ENCODE results near the gene NRG3. TPM values are rescaled to one million over a fixed set of nuclear protein-coding genes. Genes with fewer than 3 reads are reported as not detected.

NRG3 gene
- total RNA-seq, 2 experiments from 2014 or later, result not detected

DNA sequence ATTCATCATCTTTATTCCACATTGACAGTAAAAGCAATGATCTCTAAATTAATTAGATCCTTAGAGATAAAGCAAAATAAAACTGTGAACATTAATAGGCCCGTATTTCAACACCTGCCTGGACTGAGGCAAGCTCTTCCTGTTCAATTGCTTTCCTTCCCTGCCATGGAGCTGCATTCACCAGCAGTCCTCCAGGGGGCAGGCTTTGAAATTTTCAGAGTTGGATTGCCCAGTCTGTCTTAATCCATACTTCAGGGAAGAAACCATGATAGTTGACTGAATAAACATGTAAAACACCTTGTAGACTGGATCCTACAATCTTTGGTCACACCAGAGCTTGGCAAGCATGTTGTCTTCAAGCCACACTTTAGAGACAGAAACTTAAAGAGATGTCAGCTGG, 936.6 kb downstream of the NRG3 start:
- POLR2A ChIA-PET, result no interaction called here
- Mint-ChIP-seq H3K27ac (no peak overlapping the region), H3K27me3 (no peaks in the 10 kb centered on the region), H3K4me3 (no peak overlapping the region), H3K36me3 (no peaks in the 10 kb centered on the region), H3K4me1 (no peaks in the 10 kb centered on the region), H3K9me3 (peaks cover 4% of the 10 kb centered on the region)
- no peak for ATAC-seq (ENCODE audit: low read depth)
- DNase-seq, result no peak

DNA sequence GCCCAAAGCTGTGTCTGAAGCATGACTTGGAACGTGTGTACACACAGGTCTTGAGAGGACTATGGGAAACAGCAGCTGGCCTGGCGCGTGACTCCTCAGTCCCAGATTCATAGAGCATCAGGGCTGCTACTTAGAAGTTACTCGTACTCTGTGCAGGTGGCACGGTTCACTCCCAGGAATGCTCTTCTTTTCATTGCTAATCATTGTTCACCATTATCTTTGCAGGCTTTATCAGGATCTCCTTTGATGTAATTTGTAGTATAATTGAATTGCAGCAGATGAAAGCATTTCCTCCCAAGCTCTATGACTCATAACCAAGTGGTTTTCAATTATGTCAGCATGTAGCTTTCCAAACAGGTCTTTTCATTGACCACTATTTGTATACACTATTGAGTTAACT, 938.9 kb downstream of the NRG3 start:
- Mint-ChIP-seq H3K9me3 (peaks cover 4% of the 10 kb centered on the region), H3K36me3 (no peaks in the 10 kb centered on the region), H3K4me3 (no peak overlapping the region), H3K4me1 (no peaks in the 10 kb centered on the region), H3K27me3 (no peaks in the 10 kb centered on the region), H3K27ac (no peak overlapping the region)
- ATAC-seq (ENCODE audit: low read depth) (no peak), DNase-seq (no peak)
- POLR2A ChIA-PET, result no interaction called here

DNA sequence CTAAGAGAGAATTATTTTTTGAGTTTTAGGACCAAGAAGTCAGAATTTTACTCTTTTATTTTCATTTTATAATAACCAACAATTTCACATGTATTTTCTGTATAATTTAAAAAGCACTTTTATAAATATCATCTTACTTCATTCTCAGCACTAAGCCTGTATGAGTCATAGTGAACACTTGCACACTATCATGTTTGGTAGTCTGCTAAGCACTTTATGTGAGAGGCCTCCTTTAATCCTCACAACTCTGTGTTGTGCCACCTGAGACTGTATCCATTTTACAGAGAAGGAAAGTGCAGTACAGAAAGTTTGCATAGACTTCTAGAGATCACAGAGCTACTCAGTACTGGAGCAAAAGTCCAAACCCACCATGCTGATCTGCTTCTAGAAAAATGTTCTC, 939.6 kb downstream of the NRG3 start:
- DNase-seq (no peak), ATAC-seq (ENCODE audit: low read depth) (no peak)

DNA sequence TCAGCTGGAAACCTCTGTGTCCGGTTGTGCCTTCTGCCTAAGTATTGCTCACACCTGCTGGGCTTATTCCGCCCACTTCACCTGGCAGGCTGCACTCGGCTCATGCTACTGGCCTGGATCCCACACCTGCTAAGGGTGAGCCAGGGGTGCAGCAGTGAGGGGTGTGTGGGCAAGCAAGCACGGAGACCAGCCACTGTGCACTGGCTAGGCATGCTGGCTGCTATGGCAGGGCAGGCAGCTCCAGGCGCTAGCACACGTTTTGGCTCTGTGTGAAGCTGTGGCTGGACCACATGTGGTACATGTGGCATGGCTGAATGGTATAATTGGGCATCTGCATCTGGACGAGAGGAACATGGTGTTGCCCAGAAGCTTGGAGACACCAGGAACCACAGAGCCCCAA, 940.7 kb downstream of the NRG3 start:
- POLR2A ChIA-PET, result no interaction called here
- Mint-ChIP-seq H3K9me3 (peaks cover 4% of the 10 kb centered on the region), H3K27ac (no peak overlapping the region), H3K4me3 (no peak overlapping the region), H3K36me3 (no peaks in the 10 kb centered on the region), H3K27me3 (no peaks in the 10 kb centered on the region), H3K4me1 (no peaks in the 10 kb centered on the region)
- DNase-seq (no peak), ATAC-seq (ENCODE audit: low read depth) (no peak)

More for the DNA sequence above, 939.6 kb downstream of the NRG3 start:
- Mint-ChIP-seq H3K36me3 (no peaks in the 10 kb centered on the region), H3K27ac (no peak overlapping the region), H3K27me3 (no peaks in the 10 kb centered on the region), H3K4me3 (no peak overlapping the region), H3K9me3 (peaks cover 4% of the 10 kb centered on the region), H3K4me1 (no peaks in the 10 kb centered on the region)
- POLR2A ChIA-PET, result no interaction called here

DNA sequence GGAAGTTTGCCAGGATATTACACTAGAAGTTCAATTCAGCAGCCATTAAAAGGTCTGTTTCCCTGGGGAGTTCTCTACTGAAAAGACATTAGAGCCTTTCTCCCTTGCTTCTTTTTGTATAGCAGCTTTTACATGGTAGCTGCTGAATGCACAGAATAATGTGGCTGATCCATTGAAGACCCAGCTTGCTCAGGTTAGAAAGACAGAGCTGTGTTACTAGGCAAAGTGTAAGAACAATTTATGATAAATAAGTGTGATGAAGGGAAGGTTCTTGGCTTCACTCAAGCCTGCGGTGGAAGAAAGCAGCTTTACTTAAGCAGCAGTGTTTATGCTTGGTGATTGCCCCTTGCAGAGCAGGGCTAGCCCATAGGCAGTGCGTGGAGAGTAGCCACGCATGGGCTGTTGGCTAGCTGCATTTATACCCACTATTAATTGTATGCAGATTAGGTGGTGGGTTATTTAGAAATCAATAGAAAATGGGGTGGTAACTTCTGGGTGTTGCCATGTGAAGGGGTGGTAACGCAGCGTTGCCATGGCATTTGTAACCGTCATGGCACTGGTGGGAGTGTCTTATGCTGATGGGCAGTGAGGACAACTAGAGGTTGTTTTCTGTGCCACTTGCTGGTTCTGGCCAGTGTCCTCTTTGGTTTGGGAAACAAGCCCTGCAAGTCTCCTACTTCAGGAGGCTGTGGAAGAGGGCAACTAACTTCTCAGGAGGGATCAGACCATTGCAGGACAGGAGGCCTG, 942.9 kb downstream of the NRG3 start:
- no peaks in the 10 kb centered on the region for H3K36me3 Mint-ChIP-seq
- H3K4me1 Mint-ChIP-seq, result no peaks in the 10 kb centered on the region
- no peak overlapping the region for H3K4me3 Mint-ChIP-seq
- ATAC-seq (ENCODE audit: low read depth) (no peak), DNase-seq (no peak)
- H3K27me3 Mint-ChIP-seq, result no peaks in the 10 kb centered on the region
- POLR2A ChIA-PET, result no interaction called here
- H3K9me3 Mint-ChIP-seq, result peaks cover 4% of the 10 kb centered on the region
- no peak overlapping the region for H3K27ac Mint-ChIP-seq

DNA sequence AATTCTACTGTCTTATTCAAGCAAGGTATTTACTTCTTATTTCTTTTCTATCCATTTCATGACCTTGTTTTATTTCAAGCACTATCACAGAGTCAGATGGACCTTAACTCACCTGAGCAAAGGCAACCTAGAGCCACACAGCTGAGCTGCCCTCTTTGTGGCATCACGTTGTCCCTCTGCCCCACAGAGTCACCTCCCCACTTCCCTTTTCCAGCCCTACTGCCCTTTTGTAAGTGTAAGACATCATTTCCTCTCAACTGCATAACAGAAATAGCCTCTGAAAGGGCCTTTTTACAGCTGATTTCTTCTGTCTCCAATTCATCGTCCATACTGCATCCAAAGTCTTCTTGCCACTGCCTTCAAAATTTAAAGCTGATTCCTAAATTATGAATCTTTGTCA, 946.0 kb downstream of the NRG3 start:
- H3K27me3 Mint-ChIP-seq, result no peaks in the 10 kb centered on the region
- H3K36me3 Mint-ChIP-seq, result no peaks in the 10 kb centered on the region
- no peak for DNase-seq
- H3K27ac Mint-ChIP-seq, result no peak overlapping the region
- POLR2A ChIA-PET, result no interaction called here
- ATAC-seq (ENCODE audit: low read depth), result no peak
- no peak overlapping the region for H3K4me3 Mint-ChIP-seq
- H3K4me1 Mint-ChIP-seq, result no peaks in the 10 kb centered on the region
- H3K9me3 Mint-ChIP-seq, result no peaks in the 10 kb centered on the region

DNA sequence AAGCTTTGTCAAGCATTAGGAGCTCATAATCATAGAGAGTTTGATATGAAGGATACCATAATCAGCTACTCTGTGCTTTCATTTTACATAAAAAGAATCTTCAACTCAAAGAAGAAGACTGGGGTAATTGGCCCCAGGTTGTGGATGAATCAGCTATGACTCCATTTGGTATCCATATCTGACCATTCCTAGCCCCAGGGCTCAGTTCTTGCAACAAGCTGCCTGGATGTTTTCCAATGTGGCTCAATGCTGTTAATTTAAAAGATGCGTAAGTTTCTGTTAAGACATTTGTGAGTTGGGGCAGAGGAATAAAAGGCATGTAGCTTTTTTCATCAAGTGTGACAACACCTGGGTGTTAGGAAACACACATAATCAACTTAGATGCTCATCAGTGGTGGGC, 951.1 kb downstream of the NRG3 start:
- POLR2A ChIA-PET, result no interaction called here
- no peaks in the 10 kb centered on the region for H3K36me3 Mint-ChIP-seq
- no peaks in the 10 kb centered on the region for H3K9me3 Mint-ChIP-seq
- no peaks in the 10 kb centered on the region for H3K27me3 Mint-ChIP-seq
- no peak overlapping the region for H3K4me3 Mint-ChIP-seq
- H3K27ac Mint-ChIP-seq, result no peak overlapping the region
- DNase-seq (no peak), ATAC-seq (ENCODE audit: low read depth) (no peak)
- H3K4me1 Mint-ChIP-seq, result no peaks in the 10 kb centered on the region

DNA sequence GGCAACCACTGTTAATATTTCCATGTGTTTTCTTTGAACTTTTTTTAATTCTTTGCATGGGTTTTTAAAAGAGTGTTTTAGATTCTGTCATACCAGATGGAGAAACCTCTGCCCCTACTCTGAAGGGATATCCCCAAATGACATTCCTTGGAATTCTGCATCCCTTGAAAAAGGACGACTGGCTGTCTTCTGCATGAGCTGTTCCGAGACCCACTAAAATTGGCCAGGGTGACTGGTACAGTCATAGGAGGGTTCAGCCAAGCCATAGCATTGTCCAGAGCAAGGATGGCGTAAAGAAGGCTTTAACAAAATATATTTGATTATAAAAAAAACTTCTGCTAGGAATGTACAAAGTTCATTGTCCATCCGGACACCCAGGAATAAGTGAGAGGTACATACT, 952.9 kb downstream of the NRG3 start:
- H3K36me3 Mint-ChIP-seq, result no peaks in the 10 kb centered on the region
- no peak for DNase-seq
- POLR2A ChIA-PET, result no interaction called here
- no peaks in the 10 kb centered on the region for H3K9me3 Mint-ChIP-seq
- H3K27ac Mint-ChIP-seq, result no peak overlapping the region
- no peak overlapping the region for H3K4me3 Mint-ChIP-seq
- no peak for ATAC-seq (ENCODE audit: low read depth)
- H3K4me1 Mint-ChIP-seq, result no peaks in the 10 kb centered on the region
- no peaks in the 10 kb centered on the region for H3K27me3 Mint-ChIP-seq

DNA sequence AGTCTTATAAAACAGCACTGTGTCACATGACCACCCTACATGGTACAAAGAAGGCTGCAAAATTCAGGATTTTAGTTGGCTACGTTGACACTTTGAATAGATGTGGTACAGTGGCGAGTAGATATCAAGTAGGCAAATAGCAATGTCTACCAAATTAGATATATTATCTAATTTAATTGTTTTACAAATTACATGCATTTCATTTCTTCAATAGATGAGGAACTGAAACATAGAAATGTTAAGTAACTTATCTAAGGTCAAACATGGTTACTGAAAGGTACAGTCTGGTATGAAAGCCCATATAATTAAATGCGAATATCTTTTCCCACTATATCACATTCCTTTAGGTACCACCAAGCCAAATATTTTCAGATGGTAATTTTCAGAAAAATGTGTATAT, 972.2 kb downstream of the NRG3 start:
- Mint-ChIP-seq H3K27me3 (no peaks in the 10 kb centered on the region), H3K4me1 (no peaks in the 10 kb centered on the region), H3K4me3 (no peak overlapping the region), H3K36me3 (no peaks in the 10 kb centered on the region), H3K27ac (no peak overlapping the region), H3K9me3 (peaks cover 14% of the 10 kb centered on the region)
- no peak for DNase-seq
- no peak for ATAC-seq (ENCODE audit: low read depth)
- POLR2A ChIA-PET, result no interaction called here

DNA sequence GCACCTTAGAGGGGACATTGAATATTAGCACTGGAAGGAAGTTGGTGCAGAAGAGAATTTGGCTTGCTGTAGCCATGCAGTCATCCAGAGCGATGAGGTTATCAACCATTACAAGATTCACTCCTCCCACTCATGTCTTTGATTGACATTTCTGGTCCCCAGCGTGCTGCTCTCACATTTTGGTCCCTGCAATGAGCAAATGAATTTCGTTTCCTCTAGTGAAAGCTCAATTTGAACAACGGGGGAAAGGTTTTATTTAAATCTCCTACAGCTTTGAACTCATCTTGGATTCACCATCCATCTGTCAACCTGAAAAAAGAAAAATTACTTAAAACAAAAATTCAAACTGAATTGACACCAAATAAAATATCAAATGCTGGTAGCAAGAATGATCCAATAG, 975.2 kb downstream of the NRG3 start:
- H3K36me3 Mint-ChIP-seq, result no peaks in the 10 kb centered on the region
- H3K27me3 Mint-ChIP-seq, result no peaks in the 10 kb centered on the region
- no peaks in the 10 kb centered on the region for H3K4me1 Mint-ChIP-seq
- H3K4me3 Mint-ChIP-seq, result no peak overlapping the region
- peaks cover 18% of the 10 kb centered on the region for H3K9me3 Mint-ChIP-seq
- POLR2A ChIA-PET, result no interaction called here
- DNase-seq, result no peak
- ATAC-seq (ENCODE audit: low read depth), result no peak
- H3K27ac Mint-ChIP-seq, result no peak overlapping the region

DNA sequence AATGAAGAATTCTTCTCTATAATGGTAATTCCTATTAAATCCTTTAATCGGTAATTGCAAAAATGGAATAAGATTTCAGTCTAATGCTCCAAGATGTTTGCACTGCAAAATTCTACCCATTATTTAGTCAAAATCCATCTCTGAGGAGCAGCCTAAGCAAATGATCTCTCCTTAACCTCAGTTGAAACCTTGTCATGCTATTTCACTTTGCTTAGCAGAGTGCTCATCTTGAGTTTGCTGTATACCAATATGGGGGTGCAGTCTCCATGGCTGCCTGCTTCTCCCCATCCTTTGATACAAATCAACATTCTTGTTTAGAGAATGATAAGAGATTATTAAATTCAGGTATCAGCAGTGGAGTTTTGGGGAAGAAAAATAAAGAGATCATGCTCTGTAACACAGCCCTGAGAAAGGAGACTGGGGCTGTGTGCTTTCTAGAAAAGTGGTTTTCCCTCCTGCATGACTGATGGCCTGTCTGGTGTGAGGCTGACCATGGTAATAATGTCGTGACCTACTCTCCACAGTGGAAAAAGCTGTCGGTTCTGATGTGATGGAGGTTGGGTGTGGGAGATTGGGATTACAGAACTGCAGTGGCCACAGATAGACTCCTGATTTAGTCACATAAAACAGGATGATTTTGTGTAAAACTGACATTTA, 982.1 kb downstream of the NRG3 start:
- Mint-ChIP-seq H3K27me3 (no peaks in the 10 kb centered on the region), H3K9me3 (peaks cover 5% of the 10 kb centered on the region), H3K27ac (no peak overlapping the region), H3K36me3 (no peaks in the 10 kb centered on the region), H3K4me1 (no peaks in the 10 kb centered on the region), H3K4me3 (no peak overlapping the region)
- DNase-seq, result no peak
- POLR2A ChIA-PET, result no interaction called here
- no peak for ATAC-seq (ENCODE audit: low read depth)

DNA sequence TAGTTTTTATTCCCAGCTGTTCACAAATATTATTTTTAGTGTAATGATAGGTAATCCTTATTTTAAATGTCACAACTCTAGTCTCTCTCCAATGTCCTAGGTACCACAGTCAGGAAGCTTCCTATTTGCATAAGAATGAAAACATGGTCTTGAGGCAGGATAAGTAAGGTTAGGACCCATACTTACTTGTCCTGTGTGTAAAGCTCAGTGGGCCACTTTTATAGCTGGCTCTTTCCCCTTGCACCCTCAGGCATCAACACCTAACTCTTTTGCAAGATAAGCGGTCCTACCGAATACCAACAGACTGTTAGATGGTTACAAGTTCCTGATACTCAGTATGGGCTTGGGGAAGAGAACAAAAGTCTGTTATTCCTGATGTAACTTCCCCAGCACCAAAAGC, 986.9 kb downstream of the NRG3 start:
- Mint-ChIP-seq H3K27me3 (no peaks in the 10 kb centered on the region), H3K9me3 (peaks cover 2% of the 10 kb centered on the region), H3K36me3 (no peaks in the 10 kb centered on the region), H3K4me1 (no peaks in the 10 kb centered on the region), H3K4me3 (no peak overlapping the region), H3K27ac (no peak overlapping the region)
- POLR2A ChIA-PET, result no interaction called here
- DNase-seq (no peak), ATAC-seq (ENCODE audit: low read depth) (no peak)

DNA sequence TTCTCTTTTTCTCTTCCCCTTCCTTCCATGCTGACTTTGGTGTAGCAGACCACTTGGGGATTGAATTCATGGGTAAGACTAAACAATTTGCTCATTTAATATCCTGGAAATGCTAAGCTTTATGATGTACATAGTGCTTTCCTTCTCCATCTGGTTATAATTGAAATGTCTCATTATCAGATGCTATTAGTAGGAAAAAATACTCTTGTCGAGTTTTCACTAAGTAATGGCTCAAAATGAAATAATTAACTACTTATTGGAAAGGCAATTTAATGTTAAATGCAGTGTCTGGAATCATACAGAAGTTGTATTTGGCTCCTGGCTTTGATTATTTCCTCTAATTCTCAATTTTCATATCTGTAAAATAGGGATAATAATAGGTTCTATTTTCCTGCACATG, 990.4 kb downstream of the NRG3 start:
- ATAC-seq (ENCODE audit: low read depth) (no peak), DNase-seq (no peak)
- no peaks in the 10 kb centered on the region for H3K27me3 Mint-ChIP-seq
- H3K4me1 Mint-ChIP-seq, result no peaks in the 10 kb centered on the region
- H3K9me3 Mint-ChIP-seq, result peaks cover 2% of the 10 kb centered on the region
- H3K27ac Mint-ChIP-seq, result no peak overlapping the region
- POLR2A ChIA-PET, result no interaction called here
- H3K4me3 Mint-ChIP-seq, result no peak overlapping the region
- H3K36me3 Mint-ChIP-seq, result no peaks in the 10 kb centered on the region

DNA sequence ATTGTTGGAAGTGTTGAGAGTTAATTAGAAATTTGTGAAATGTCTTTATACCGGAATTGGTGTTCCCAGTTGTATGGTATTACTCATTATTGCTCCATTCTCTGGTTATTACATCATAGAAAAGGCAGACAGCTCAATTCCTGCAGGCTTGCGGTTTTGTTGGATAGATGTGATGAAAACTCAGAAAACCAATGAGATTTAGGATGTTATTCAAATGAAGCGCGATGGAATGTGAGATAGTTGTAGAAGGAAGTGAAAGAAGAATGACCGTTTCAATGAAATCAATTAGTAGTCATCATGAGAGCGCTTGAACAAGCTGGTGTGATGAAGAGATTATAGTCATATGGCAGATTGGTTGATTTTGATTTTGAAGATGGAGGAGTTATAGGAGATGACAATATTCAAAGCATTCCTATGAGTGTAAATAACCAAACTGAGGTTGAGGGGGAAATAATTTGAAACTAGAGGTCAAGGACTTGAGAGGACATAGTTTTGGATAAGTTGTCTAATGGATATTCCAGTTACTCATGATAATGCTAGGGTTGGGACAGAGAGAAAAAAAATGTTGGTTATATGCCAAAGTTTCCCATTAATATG, 991.5 kb downstream of the NRG3 start:
- POLR2A ChIA-PET, result no interaction called here

More for the DNA sequence above, 991.5 kb downstream of the NRG3 start:
- Mint-ChIP-seq H3K36me3 (no peaks in the 10 kb centered on the region), H3K9me3 (peaks cover 2% of the 10 kb centered on the region), H3K27me3 (no peaks in the 10 kb centered on the region), H3K4me3 (no peak overlapping the region), H3K4me1 (no peaks in the 10 kb centered on the region), H3K27ac (no peak overlapping the region)
- no peak for ATAC-seq (ENCODE audit: low read depth)
- DNase-seq, result no peak

Data from activated naive CD8-positive, alpha-beta T cell treated with anti-CD3 and anti-CD28 coated beads, Interleukin-2, amount 10 ng/mL, durations not matched to agents 7 days and 5 days (primary cell).